Stimulated activated effector memory CD8-positive, alpha-beta T cell treated with anti-CD3 and anti-CD28 coated beads, Interleukin-12 subunit alpha, Interleukin-12 subunit beta, amount 100 ng/mL, for 72 hours (primary cell): ENCODE measurements around the gene IFNGR2.

Source experiments
- ATAC-seq: fragments of 150-1000 bp; cut with Tn5 transposase; 2 replicates; pipeline ENCODE4 v1.10.0; 2021
- DNase-seq, 2 donors: peaks; one replicate each; pipeline ENCODE4 v3.0.0; 2021 to 2022; ENCODE audit warnings: low spot score in 2 of 2
- H3K27ac Mint-ChIP-seq: one replicate; pipeline ENCODE4 v1.8.0; 2022; ENCODE audit warnings: mild to moderate bottlenecking, mixed read lengths
- H3K36me3 Mint-ChIP-seq: one replicate; pipeline ENCODE4 v1.8.0; 2022; ENCODE audit warnings: mild to moderate bottlenecking, mixed read lengths
- H3K4me1 Mint-ChIP-seq: one replicate; pipeline ENCODE4 v1.8.0; 2022; ENCODE audit warnings: mixed read lengths
- H3K4me3 Mint-ChIP-seq: one replicate; pipeline ENCODE4 v1.8.0; 2022; ENCODE audit warnings: mild to moderate bottlenecking, mixed read lengths
- H3K9me3 Mint-ChIP-seq: one replicate; pipeline ENCODE4 v1.8.0; 2022; ENCODE audit warnings: mixed read lengths

Gene IFNGR2

GRCh38 chr21:33387294-33387693, 15.9 kb upstream of the IFNGR2 start:
- no peaks in the 10 kb centered on the region for H3K36me3 Mint-ChIP-seq

GRCh38 chr21:33388188-33388587, 15.0 kb upstream of the IFNGR2 start:
- no peak overlapping the region for H3K4me3 Mint-ChIP-seq
- no peaks in the 10 kb centered on the region for H3K9me3 Mint-ChIP-seq
- H3K36me3 Mint-ChIP-seq = no peaks in the 10 kb centered on the region
- DNase-seq = no peak
- H3K27ac Mint-ChIP-seq = no peak overlapping the region
- ATAC-seq = no peak
- peaks cover 23% of the 10 kb centered on the region for H3K4me1 Mint-ChIP-seq

More at GRCh38 chr21:33387294-33387693, 15.9 kb upstream of the IFNGR2 start:
- Mint-ChIP-seq H3K4me1 (peaks cover 32% of the 10 kb centered on the region), H3K9me3 (no peaks in the 10 kb centered on the region), H3K27ac (no peak overlapping the region), H3K4me3 (no peak overlapping the region)
- ATAC-seq (no peak), DNase-seq (no peak)

GRCh38 chr21:33390479-33390878, 12.7 kb upstream of the IFNGR2 start:
- Mint-ChIP-seq H3K9me3 (no peaks in the 10 kb centered on the region), H3K4me3 (no peak overlapping the region), H3K36me3 (no peaks in the 10 kb centered on the region), H3K27ac (no peak overlapping the region), H3K4me1 (peaks cover 1% of the 10 kb centered on the region)
- ATAC-seq = no peak
- DNase-seq = no peak

- no peak overlapping the region for H3K4me3 Mint-ChIP-seq
- no peak for ATAC-seq
- no peaks in the 10 kb centered on the region for H3K9me3 Mint-ChIP-seq
- no peaks in the 10 kb centered on the region for H3K36me3 Mint-ChIP-seq
- H3K27ac Mint-ChIP-seq = no peak overlapping the region
- H3K4me1 Mint-ChIP-seq = no peaks in the 10 kb centered on the region
- no peak for DNase-seq
Measured at GRCh38 chr21:33391656-33392055, 11.6 kb upstream of the IFNGR2 start.

- Mint-ChIP-seq H3K4me1 (no peaks in the 10 kb centered on the region), H3K27ac (no peak overlapping the region), H3K36me3 (no peaks in the 10 kb centered on the region), H3K4me3 (no peak overlapping the region), H3K9me3 (no peaks in the 10 kb centered on the region)
- ATAC-seq = no peak
- DNase-seq = no peak
Measured at GRCh38 chr21:33392284-33392985, 10.8 kb upstream of the IFNGR2 start.

GRCh38 chr21:33393348-33393747, 9.9 kb upstream of the IFNGR2 start:
- no peaks in the 10 kb centered on the region for H3K36me3 Mint-ChIP-seq
- no peak overlapping the region for H3K27ac Mint-ChIP-seq
- H3K4me1 Mint-ChIP-seq = no peaks in the 10 kb centered on the region
- no peak overlapping the region for H3K4me3 Mint-ChIP-seq
- DNase-seq (no peak), ATAC-seq (no peak)
- H3K9me3 Mint-ChIP-seq = no peaks in the 10 kb centered on the region

GRCh38 chr21:33394260-33394659, 9.0 kb upstream of the IFNGR2 start:
- no peak overlapping the region for H3K27ac Mint-ChIP-seq
- no peaks in the 10 kb centered on the region for H3K9me3 Mint-ChIP-seq
- no peaks in the 10 kb centered on the region for H3K4me1 Mint-ChIP-seq
- DNase-seq = no peak
- H3K4me3 Mint-ChIP-seq = no peak overlapping the region
- ATAC-seq = no peak
- no peaks in the 10 kb centered on the region for H3K36me3 Mint-ChIP-seq

- DNase-seq (no peak), ATAC-seq (no peak)
- Mint-ChIP-seq H3K36me3 (no peaks in the 10 kb centered on the region), H3K4me1 (no peaks in the 10 kb centered on the region), H3K9me3 (no peaks in the 10 kb centered on the region), H3K4me3 (no peak overlapping the region), H3K27ac (no peak overlapping the region)
Measured at GRCh38 chr21:33395891-33396331, 7.3 kb upstream of the IFNGR2 start.

- Mint-ChIP-seq H3K36me3 (no peaks in the 10 kb centered on the region), H3K9me3 (no peaks in the 10 kb centered on the region), H3K4me3 (no peak overlapping the region)
Measured at GRCh38 chr21:33396436-33396835, 6.8 kb upstream of the IFNGR2 start.

GRCh38 chr21:33396951-33397350, 6.3 kb upstream of the IFNGR2 start:
- H3K4me3 Mint-ChIP-seq = no peak overlapping the region
- no peak for ATAC-seq
- H3K27ac Mint-ChIP-seq = no peak overlapping the region
- H3K9me3 Mint-ChIP-seq = no peaks in the 10 kb centered on the region
- no peaks in the 10 kb centered on the region for H3K36me3 Mint-ChIP-seq
- H3K4me1 Mint-ChIP-seq = no peaks in the 10 kb centered on the region
- no peak for DNase-seq

More at GRCh38 chr21:33396436-33396835, 6.8 kb upstream of the IFNGR2 start:
- Mint-ChIP-seq H3K27ac (no peak overlapping the region), H3K4me1 (no peaks in the 10 kb centered on the region)
- no peak for DNase-seq
- ATAC-seq = no peak

- no peak for ATAC-seq
- Mint-ChIP-seq H3K4me1 (no peaks in the 10 kb centered on the region), H3K36me3 (no peaks in the 10 kb centered on the region), H3K27ac (no peak overlapping the region), H3K4me3 (no peak overlapping the region), H3K9me3 (no peaks in the 10 kb centered on the region)
- DNase-seq = no peak
Measured at GRCh38 chr21:33397717-33398116, 5.5 kb upstream of the IFNGR2 start.

GRCh38 chr21:33398361-33398760, 4.9 kb upstream of the IFNGR2 start:
- H3K36me3 Mint-ChIP-seq = no peaks in the 10 kb centered on the region
- no peak for ATAC-seq
- no peak for DNase-seq
- H3K4me3 Mint-ChIP-seq = no peak overlapping the region
- H3K27ac Mint-ChIP-seq = no peak overlapping the region
- H3K4me1 Mint-ChIP-seq = no peaks in the 10 kb centered on the region
- no peaks in the 10 kb centered on the region for H3K9me3 Mint-ChIP-seq

GRCh38 chr21:33401630-33401992, 1.6 kb upstream of the IFNGR2 start:
- no peaks in the 10 kb centered on the region for H3K9me3 Mint-ChIP-seq
- DNase-seq (no peak), ATAC-seq (no peak)
- H3K36me3 Mint-ChIP-seq = no peaks in the 10 kb centered on the region
- peaks cover 12% of the 10 kb centered on the region for H3K4me1 Mint-ChIP-seq
- no peak overlapping the region for H3K4me3 Mint-ChIP-seq
- H3K27ac Mint-ChIP-seq = no peak overlapping the region

- ATAC-seq (no peak), DNase-seq (no peak)
- H3K9me3 Mint-ChIP-seq = no peaks in the 10 kb centered on the region
- H3K27ac Mint-ChIP-seq = no peak overlapping the region
- H3K36me3 Mint-ChIP-seq = no peaks in the 10 kb centered on the region
- peaks cover 12% of the 10 kb centered on the region for H3K4me1 Mint-ChIP-seq
- peak overlapping the region; percentile 30 for H3K4me3 Mint-ChIP-seq
Measured at GRCh38 chr21:33402001-33402979, 923 bp upstream of the IFNGR2 start.

GRCh38 chr21:33403786-33404585, 773 bp downstream of the IFNGR2 start:
- no peak overlapping the region for H3K27ac Mint-ChIP-seq
- no peaks in the 10 kb centered on the region for H3K36me3 Mint-ChIP-seq
- H3K4me3 Mint-ChIP-seq = peak overlapping the region; percentile 63
- ATAC-seq (peak; percentile 17), DNase-seq (no peak)
- peaks cover 12% of the 10 kb centered on the region for H3K4me1 Mint-ChIP-seq
- H3K9me3 Mint-ChIP-seq = no peaks in the 10 kb centered on the region
